ENCODE data around the gene TXN.

TXN gene

GRCh38 chr9:110278080-110278707 is 21.9 kb upstream of the TXN start:
- TF ChIP-seq, protein P1, sequence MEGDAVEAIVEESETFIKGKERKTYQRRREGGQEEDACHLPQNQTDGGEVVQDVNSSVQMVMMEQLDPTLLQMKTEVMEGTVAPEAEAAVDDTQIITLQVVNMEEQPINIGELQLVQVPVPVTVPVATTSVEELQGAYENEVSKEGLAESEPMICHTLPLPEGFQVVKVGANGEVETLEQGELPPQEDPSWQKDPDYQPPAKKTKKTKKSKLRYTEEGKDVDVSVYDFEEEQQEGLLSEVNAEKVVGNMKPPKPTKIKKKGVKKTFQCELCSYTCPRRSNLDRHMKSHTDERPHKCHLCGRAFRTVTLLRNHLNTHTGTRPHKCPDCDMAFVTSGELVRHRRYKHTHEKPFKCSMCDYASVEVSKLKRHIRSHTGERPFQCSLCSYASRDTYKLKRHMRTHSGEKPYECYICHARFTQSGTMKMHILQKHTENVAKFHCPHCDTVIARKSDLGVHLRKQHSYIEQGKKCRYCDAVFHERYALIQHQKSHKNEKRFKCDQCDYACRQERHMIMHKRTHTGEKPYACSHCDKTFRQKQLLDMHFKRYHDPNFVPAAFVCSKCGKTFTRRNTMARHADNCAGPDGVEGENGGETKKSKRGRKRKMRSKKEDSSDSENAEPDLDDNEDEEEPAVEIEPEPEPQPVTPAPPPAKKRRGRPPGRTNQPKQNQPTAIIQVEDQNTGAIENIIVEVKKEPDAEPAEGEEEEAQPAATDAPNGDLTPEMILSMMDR (IDR thresholded peaks at IDR 0.05; ENCODE audit: insufficient read depth, low read length, missing control alignments), result no peak
- CTCF ChIA-PET, result no interaction called here
- no peak overlapping the region for H3K4me3 ChIP-seq (ENCODE audit: low read depth, low read length)
- DNase-seq (ENCODE audit: low read depth, low spot score), result no peak
- POLR2A ChIA-PET, result no interaction called here

DNA sequence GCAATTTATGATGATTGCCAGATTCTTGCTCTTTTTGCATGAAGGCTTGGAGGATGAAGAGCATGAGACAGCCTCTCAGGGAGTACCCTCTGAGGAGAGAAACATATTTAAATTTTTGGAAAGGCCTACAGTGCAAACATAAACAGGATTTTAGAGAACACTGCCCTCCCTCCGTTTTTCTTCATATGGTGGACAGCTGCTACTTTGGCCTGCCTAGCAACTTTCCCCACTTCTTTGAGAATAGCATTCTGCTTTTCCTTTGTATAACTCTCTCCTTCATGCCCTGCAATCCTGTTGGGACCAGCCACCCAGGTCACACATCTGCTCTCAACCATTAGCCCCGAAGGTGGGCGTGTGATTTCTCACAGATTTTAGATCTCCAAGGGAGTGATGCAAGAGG is 20.5 kb upstream of the TXN start:
- ChIA-PET POLR2A (no interaction called here), CTCF (no interaction called here)
- TF ChIP-seq, protein P1 (IDR thresholded peaks at IDR 0.05; ENCODE audit: insufficient read depth, low read length, missing control alignments), result no peak
- H3K4me3 ChIP-seq (ENCODE audit: low read depth, low read length), result no peak overlapping the region
- DNase-seq (ENCODE audit: low read depth, low spot score), result no peak

DNA sequence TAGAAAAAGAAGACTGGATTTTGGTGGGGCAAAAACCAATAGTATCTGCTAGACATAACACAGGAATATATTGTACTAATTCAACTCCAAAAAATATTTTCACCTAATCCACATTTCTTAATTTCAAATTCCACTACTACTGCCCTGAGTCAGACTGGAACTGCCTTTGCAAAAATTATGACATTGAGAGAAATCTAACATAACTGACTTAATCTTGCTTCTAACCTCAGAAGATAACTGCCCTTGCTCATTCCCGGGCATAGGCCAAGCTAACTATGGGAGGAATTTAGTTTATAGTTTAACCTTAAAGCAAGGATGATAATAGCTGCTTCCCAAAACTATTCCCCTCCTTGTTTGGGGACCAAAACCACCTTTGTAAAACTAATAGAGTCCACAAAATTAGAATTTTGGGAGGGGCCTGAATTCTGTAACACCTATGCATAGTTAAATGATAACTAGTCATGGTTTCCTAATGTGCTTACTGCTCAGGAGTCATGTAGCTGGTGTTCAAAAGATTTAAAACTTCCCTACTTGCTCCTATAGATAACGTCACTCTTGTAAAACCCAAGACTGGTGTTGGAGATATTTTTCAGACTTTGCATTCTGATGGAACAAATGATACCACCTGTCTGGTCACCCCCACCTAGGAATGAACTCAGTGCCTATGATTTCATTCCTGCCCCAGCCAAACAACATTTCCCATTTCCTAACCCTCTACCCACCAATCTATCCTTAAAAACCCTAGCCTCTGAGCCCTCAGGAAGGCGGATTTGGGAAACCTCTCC is 14.1 kb upstream of the TXN start:
- CTCF ChIA-PET, result no interaction called here
- TF ChIP-seq, protein P1 (IDR thresholded peaks at IDR 0.05; ENCODE audit: insufficient read depth, low read length, missing control alignments), result no peak
- POLR2A ChIA-PET, result no interaction called here
- no peak for DNase-seq (ENCODE audit: low read depth, low spot score)
- no peak overlapping the region for H3K4me3 ChIP-seq (ENCODE audit: low read depth, low read length)

DNA sequence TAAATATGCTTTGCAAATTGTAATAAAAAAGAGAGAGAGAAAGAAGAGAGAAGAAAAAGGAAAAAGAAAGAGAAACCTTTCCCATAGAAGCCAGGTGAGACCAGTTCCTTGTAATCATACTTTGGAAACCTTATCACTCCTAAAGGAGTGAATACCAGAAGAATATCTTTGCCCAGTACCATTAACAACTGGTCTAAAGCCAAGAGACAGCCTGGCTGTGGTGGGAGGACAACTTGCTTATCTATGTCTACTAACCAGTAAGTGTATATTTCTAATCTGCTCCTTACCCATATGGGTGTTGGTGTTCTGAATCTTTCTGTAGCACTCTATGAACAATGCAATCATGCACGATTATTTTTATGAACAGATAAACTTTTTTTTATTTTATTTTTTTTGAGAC is 10.5 kb upstream of the TXN start:
- H3K4me3 ChIP-seq (ENCODE audit: low read depth, low read length), result no peak overlapping the region
- CTCF ChIA-PET, result no interaction called here
- TF ChIP-seq, protein P1 (IDR thresholded peaks at IDR 0.05; ENCODE audit: insufficient read depth, low read length, missing control alignments), result no peak
- POLR2A ChIA-PET, result no interaction called here
- no peak for DNase-seq (ENCODE audit: low read depth, low spot score)

GRCh38 chr9:110261632-110262031 is 5.3 kb upstream of the TXN start:
- ChIA-PET CTCF (interaction anchor here (1.6 kb wide), 1 partner anchor 8 kb away, joined by 5 read pairs; no protein-coding TSS in a partner anchor), POLR2A (no interaction called here)
- H3K4me3 ChIP-seq (ENCODE audit: low read depth, low read length), result no peak overlapping the region
- no peak for DNase-seq (ENCODE audit: low read depth, low spot score)
- TF ChIP-seq, protein P1 (IDR thresholded peaks at IDR 0.05; ENCODE audit: insufficient read depth, low read length, missing control alignments), result no peak

- POLR2A ChIA-PET, result no interaction called here
- TF ChIP-seq, protein P1 (IDR thresholded peaks at IDR 0.05; ENCODE audit: insufficient read depth, low read length, missing control alignments), result no peak
- CTCF ChIA-PET, result interaction anchor here (1.6 kb wide), 1 partner anchor 8 kb away, joined by 5 read pairs; no protein-coding TSS in a partner anchor
- DNase-seq (ENCODE audit: low read depth, low spot score), result no peak
- no peak overlapping the region for H3K4me3 ChIP-seq (ENCODE audit: low read depth, low read length)
Measured at GRCh38 chr9:110260911-110261310, 4.6 kb upstream of the TXN start.

Data from AG04449 (cell line).